ENCODE results near the gene CPNE5. TPM values are rescaled to one million over a fixed set of nuclear protein-coding genes. Genes with fewer than 3 reads are reported as not detected.

Gene CPNE5
- total RNA-seq, 6 experiments from 2014 or later, result 0.12 to 0.84 (median 0.23) TPM

DNA sequence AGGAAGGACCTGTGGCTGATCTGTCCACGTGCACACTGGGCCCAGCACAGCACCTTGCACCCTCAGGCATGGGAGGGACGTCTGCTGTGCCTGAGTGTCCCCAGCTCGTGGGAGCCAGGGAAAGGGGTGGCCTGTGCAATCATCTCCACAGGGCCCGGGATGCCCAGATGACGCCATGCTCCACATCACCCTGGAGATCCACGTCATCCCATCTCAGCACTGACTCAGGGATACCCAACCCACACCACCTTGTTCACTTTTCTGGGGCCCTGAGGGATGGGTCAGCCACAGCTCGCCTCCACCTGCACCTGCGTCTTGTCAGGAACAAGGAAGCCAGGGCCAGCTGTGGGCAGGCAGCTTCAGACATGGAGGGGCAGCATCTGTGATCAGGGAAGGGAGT is 93.4 kb downstream of the CPNE5 start:
- ATAC-seq (no peak), DNase-seq (no peak)
- H3K4me3 ChIP-seq, result no peak overlapping the region
- no peaks in the 10 kb centered on the region for H3K36me3 ChIP-seq
- intact Hi-C loops (cut with DNase I), result no loop called here
- TF ChIP-seq, protein P1, sequence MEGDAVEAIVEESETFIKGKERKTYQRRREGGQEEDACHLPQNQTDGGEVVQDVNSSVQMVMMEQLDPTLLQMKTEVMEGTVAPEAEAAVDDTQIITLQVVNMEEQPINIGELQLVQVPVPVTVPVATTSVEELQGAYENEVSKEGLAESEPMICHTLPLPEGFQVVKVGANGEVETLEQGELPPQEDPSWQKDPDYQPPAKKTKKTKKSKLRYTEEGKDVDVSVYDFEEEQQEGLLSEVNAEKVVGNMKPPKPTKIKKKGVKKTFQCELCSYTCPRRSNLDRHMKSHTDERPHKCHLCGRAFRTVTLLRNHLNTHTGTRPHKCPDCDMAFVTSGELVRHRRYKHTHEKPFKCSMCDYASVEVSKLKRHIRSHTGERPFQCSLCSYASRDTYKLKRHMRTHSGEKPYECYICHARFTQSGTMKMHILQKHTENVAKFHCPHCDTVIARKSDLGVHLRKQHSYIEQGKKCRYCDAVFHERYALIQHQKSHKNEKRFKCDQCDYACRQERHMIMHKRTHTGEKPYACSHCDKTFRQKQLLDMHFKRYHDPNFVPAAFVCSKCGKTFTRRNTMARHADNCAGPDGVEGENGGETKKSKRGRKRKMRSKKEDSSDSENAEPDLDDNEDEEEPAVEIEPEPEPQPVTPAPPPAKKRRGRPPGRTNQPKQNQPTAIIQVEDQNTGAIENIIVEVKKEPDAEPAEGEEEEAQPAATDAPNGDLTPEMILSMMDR (IDR thresholded peaks at IDR 0.05), result no peak
- TF ChIP-seq POLR2A (IDR thresholded peaks at IDR 0.05), result no peak
- WGBS (ENCODE audit: insufficient coverage, low coverage, low lambda C conversion rate, missing lambda C conversion rate), result no CpG with 5 or more reads among the region's 8 CpGs
- no peaks in the 10 kb centered on the region for H3K9me3 ChIP-seq
- H3K27ac ChIP-seq, result no peak overlapping the region
- H3K27me3 ChIP-seq, result no peaks in the 10 kb centered on the region
- H3K4me1 ChIP-seq, result no peaks in the 10 kb centered on the region

DNA sequence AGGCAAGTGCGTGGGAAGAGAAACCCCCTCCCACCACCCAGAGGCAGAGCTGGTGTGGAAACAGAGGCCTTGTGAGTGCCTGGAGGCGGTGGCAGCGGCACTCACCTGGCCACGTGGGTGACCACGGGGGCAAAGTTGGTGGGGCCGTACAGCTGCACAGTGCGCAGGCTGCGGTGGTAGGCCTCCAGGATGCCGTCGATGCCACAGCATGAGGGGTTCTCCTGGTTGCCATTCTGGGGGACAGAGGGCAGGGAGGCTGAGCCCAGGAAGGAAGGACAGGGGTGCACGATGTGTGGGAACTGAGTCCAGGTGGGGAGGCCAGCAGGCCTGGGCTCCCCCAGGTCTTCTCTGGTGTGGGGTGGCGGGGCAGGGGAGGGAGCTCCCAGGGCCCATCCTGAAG is 94.0 kb downstream of the CPNE5 start:
- TF ChIP-seq, protein P1 (IDR thresholded peaks at IDR 0.05), result no peak
- no peak for TF ChIP-seq POLR2A (IDR thresholded peaks at IDR 0.05)
- no peaks in the 10 kb centered on the region for H3K4me1 ChIP-seq
- H3K4me3 ChIP-seq, result no peak overlapping the region
- DNase-seq (no peak), ATAC-seq (no peak)
- no peaks in the 10 kb centered on the region for H3K36me3 ChIP-seq
- no peaks in the 10 kb centered on the region for H3K9me3 ChIP-seq
- intact Hi-C loops (cut with DNase I), result no loop called here
- H3K27me3 ChIP-seq, result no peaks in the 10 kb centered on the region
- no CpG with 5 or more reads among the region's 12 CpGs for WGBS (ENCODE audit: insufficient coverage, low coverage, low lambda C conversion rate, missing lambda C conversion rate)
- H3K27ac ChIP-seq, result no peak overlapping the region

DNA sequence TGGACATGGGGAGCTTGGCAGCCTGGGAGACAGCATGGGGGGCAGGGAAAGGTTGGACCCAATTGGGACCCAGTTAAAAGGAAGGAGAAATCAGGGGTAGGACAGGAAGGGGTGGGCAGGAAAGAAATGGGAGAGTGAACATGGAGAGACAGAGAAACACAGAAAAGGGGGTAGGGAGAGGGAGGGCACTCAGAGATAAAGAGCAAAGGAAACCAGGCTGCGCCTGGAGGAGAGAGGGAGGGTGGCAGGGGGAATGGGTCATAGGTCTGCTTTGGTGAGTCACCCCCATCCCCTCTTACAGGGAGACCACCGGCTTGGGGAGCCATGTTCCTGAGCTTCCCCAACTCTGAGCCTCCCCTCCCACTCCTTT is 95.0 kb downstream of the CPNE5 start:
- intact Hi-C loops (cut with DNase I), result no loop called here
- ATAC-seq, result no peak
- Histone ChIP-seq H3K27ac (no peak overlapping the region), H3K27me3 (no peaks in the 10 kb centered on the region), H3K36me3 (no peaks in the 10 kb centered on the region), H3K4me1 (no peaks in the 10 kb centered on the region), H3K4me3 (no peak overlapping the region), H3K9me3 (no peaks in the 10 kb centered on the region)
- 50% methylated on average over 1 of the region's 2 CpGs for WGBS (ENCODE audit: insufficient coverage, low coverage, low lambda C conversion rate, missing lambda C conversion rate)
- no peak for DNase-seq
- TF ChIP-seq POLR2A (IDR thresholded peaks at IDR 0.05), result no peak
- TF ChIP-seq, protein P1 (IDR thresholded peaks at IDR 0.05), result no peak

DNA sequence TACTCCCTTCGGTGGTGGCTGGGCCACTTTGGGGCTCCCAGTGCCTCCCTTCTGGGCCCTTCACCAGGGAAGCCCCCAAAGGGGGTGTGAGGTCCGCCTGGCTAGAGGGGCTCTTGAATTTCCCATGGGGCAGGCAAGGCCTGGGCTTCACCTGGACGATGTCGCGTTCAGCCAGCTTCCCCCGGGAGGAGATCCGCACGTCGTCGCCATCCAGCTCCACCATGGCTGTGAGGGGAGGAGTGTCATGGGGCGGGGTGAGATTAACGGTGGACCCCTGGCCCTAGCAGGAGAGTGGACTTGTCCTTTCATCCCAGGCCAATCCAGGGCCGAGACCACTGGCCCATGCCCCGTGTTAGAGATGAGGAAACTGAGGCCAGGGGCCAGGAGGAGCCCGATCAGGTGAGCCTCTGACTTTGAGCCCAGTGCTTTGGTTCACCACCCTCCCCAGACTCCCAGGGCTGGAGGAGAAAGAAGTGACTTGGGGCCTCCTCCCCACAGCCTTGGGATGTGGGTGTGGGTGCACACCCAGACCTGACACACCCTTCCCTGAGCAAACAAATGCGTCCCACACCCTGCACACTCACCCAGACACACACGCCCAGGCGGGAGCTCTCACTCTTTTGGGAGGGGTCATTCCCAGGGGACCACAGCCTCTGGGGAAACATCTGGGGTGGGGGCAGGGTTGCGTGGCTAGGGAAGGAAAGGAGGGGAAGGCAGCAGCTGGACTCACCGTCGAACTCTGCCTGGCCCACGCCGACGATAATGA is 95.5 kb downstream of the CPNE5 start:
- Histone ChIP-seq H3K27me3 (no peaks in the 10 kb centered on the region), H3K4me1 (no peaks in the 10 kb centered on the region), H3K36me3 (no peaks in the 10 kb centered on the region), H3K4me3 (no peak overlapping the region), H3K27ac (no peak overlapping the region), H3K9me3 (no peaks in the 10 kb centered on the region)
- TF ChIP-seq, protein P1 (IDR thresholded peaks at IDR 0.05), result no peak
- TF ChIP-seq POLR2A (IDR thresholded peaks at IDR 0.05), result no peak
- DNase-seq, result no peak
- ATAC-seq, result no peak
- intact Hi-C loops (cut with DNase I), result no loop called here
- WGBS (ENCODE audit: insufficient coverage, low coverage, low lambda C conversion rate, missing lambda C conversion rate), result 50% methylated on average over 9 of the region's 24 CpGs
